Transverse colon (tissue), 4 donors: ENCODE data around the gene CPLX1. TPM values are rescaled to one million over a fixed set of nuclear protein-coding genes. Genes with fewer than 3 reads are reported as not detected.

Source experiments
- DNase-seq: peaks from one replicate; pipeline ENCODE4 v3.0.0-alpha.2; 2019
- H3K27ac ChIP-seq, 4 donors: fragments of 200-600 bp; sonication (generic); 2 replicates each; pipeline ENCODE4 v1.5.1; 2016 to 2018; ENCODE audit warnings: inconsistent platforms in 4 of 4
- H3K27me3 ChIP-seq: fragments of 200-600 bp; sonication (generic); 2 replicates; pipeline ENCODE4 v1.5.1; 2017; ENCODE audit warnings: inconsistent platforms
- H3K36me3 ChIP-seq, 4 donors: fragments of 200-600 bp; sonication (generic); 2 replicates each; pipeline ENCODE4 v1.5.1; 2017 to 2019; ENCODE audit warnings: inconsistent platforms in 4 of 4
- H3K4me1 ChIP-seq, 4 donors: fragments of 200-600 bp; sonication (generic); 2 replicates each; pipeline ENCODE4 v1.5.1; 2017 to 2020; ENCODE audit warnings: inconsistent platforms in 4 of 4
- H3K4me3 ChIP-seq, 4 donors: fragments of 200-600 bp; sonication (generic); 1 replicate in 1 of 4; 2 replicates in 3 of 4; pipeline versions ENCODE4 v1.5.1 to v1.6.1; 2017 to 2019; ENCODE audit warnings: inconsistent platforms in 4 of 4
- H3K9me3 ChIP-seq, 2 donors: fragments of 200-600 bp; sonication (generic); 2 replicates each; pipeline ENCODE4 v1.5.1; 2017 to 2019; ENCODE audit warnings: inconsistent platforms in 2 of 2
- CTCF ChIP-seq, 5 experiments: fragments of 200-600 bp in 3 of 5; fragments of 450-650 bp in 2 of 5; sonication (generic) in 3 of 5; IDR thresholded peaks; 1 replicate in 2 of 5; 2 replicates in 3 of 5; pipeline ENCODE4 v1.5.1; 2016 to 2017; ENCODE audit warnings: antibody characterized with exemption in 5 of 5, inconsistent platforms in 3 of 5, mild to moderate bottlenecking in 2 of 5, moderate library complexity in 1 of 5
- EP300 ChIP-seq: sonication (generic); formaldehyde crosslinking; IDR thresholded peaks from one replicate; pipeline ENCODE4 v1.6.1; 2017; ENCODE audit warnings: antibody characterized with exemption, low read depth
- POLR2A ChIP-seq: fragments of 450-650 bp; IDR thresholded peaks from one replicate; pipeline ENCODE4 v1.6.1; 2016; ENCODE audit warnings: antibody characterized with exemption, mild to moderate bottlenecking, moderate library complexity
- POLR2AphosphoS5 ChIP-seq, 3 donors: sonication (generic); formaldehyde crosslinking; IDR thresholded peaks; one replicate each; pipeline ENCODE4 v1.6.1; 2016; ENCODE audit warnings: antibody characterized with exemption in 3 of 3
- WGBS, 2 donors: methylation state at CpG; one replicate each; pipeline ENCODE4 v1.1.5; 2018; ENCODE audit warnings: low coverage in 1 of 2; 5-methylcytosine and 5-hydroxymethylcytosine counted together
- in situ Hi-C, 4 donors: fragments of 200-750 bp; cut with MboI; loops; one replicate each; pipeline versions ENCODE4 v1.15.0 to v1.15.1; 2017; ENCODE audit warnings: low sequenced_read_pairs in 3 of 4, low pct_ligation_motif_present in 1 of 4, low pct_unique_long_range_greater_than_20kb in 1 of 4
- intact Hi-C: fragments of 100-400 bp; cut with DNase I; formaldehyde crosslinking; loops from one replicate; pipeline ENCODE4 v1.15.1; 2023; ENCODE audit warnings: low total_unique reads
- total RNA-seq, 4 donors: library from RNA; depleted of rRNA; stranded (reverse); fragments of >200 nt; gene quantifications; one replicate each; pipeline ENCODE4 v1.1.0, GENCODE V29; 2016

CPLX1 gene
- total RNA-seq, 4 donors from 2014 or later = 0.32 to 3.7 (median 0.41) TPM; not detected in 1

DNA sequence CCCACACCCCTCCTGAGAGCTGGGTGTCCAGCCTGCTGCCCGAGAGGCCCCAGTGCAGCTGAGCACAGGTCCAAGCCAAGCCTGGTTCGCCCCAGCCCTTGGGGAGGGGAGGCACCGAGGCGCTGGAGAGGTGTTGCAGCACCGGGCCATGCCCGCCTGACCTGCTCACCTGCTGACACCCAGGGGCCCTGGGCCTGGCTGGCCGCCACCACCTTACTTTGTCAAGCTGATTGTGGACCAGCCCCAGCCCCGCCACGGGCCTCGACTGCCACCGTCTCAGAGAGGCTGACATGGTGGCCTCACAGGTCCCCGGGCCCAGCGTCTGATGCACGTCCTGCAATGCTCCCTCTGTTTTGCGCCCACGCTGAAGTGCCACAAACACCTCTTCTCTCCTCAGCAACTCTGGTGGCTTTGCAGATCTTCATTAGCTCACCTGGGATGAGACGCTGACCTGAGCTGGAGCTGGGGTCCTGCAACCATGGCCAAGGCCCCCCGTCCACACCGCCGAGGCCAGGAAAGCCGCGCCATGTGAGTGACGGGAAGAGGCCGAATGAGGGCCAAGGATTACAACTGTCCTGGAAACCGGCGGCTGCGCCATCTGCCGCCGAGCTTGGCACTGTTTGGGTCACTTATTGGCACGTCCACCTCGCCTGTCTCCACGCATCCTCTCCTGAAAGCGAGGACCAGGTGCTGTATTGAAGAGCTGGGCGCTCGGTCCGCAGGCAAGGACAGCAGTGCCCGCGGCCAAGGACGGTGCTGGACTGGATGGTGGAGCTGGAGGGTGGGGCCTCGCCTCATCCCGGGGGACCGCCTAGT, 7.6 kb downstream of the CPLX1 start:
- no peak for DNase-seq
- TF ChIP-seq POLR2A = no peak
- no peak for TF ChIP-seq CTCF (IDR thresholded peaks at IDR 0.05)
- no peak for TF ChIP-seq POLR2AphosphoS5 (IDR thresholded peaks at IDR 0.05)
- intact Hi-C loops = no loop called here
- peaks cover 51% of the 10 kb centered on the region for H3K27me3 ChIP-seq
- in situ Hi-C loops = no loop called here
- no peaks in the 10 kb centered on the region for H3K9me3 ChIP-seq
- 86 to 100% methylated on average over 1 to 28 of the region's 42 CpGs for WGBS, 2 donors
- no peak overlapping the region for H3K27ac ChIP-seq
- peaks cover 0 to 15% (median 7%) of the 10 kb centered on the region in 4 donors for H3K4me1 ChIP-seq
- no peaks in the 10 kb centered on the region for H3K36me3 ChIP-seq
- H3K4me3 ChIP-seq = no peak overlapping the region

- 4 to 11% methylated on average over 6 to 11 of the region's 11 CpGs for WGBS, 2 donors
- Histone ChIP-seq H3K4me3 (no peak overlapping the region), H3K4me1 (peaks cover 0 to 15% (median 7%) of the 10 kb centered on the region in 4 donors), H3K27ac (peak overlapping the region in 2 of 4 donors; percentile 26 to 65), H3K9me3 (no peaks in the 10 kb centered on the region), H3K27me3 (peaks cover 35% of the 10 kb centered on the region), H3K36me3 (no peaks in the 10 kb centered on the region)
- TF ChIP-seq POLR2A = no peak
- TF ChIP-seq CTCF (IDR thresholded peaks at IDR 0.05) = no peak
- TF ChIP-seq EP300 = no peak
- TF ChIP-seq POLR2AphosphoS5 (IDR thresholded peaks at IDR 0.05) = no peak
- intact Hi-C loops (no loop called here), in situ Hi-C loops (no loop called here)
- peak; percentile 67 for DNase-seq
Observed at GRCh38 chr4:815464-816146, 10.3 kb downstream of the CPLX1 start.

DNA sequence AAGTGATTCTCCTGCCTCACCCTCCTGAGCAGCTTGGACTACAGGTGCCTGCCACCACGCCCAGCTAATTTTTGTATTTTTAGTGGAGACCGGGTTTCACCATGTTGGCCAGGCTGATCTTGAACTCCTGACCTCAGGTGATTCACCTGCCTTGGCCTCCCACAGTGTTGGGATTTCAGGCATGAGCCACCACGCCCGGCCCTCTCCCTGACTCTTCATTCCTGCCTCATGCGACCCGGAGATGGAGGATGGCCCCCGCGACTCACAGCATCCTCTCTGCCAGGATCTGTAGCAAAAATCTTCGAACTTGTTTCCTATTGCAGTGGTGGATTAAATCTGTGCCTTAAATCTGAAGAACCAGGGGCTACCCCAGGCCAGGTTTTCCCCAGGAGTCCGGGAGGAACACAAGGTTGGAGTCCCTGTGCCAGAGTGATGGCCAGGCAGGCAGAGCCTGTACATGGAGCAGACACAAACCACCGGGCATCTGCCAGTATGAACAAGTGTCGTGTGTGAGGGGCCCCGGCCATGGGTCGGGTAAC, 11.5 kb downstream of the CPLX1 start:
- 71% methylated on average over 14 of the region's 14 CpGs; no CpG with 5 or more reads in 1 of the 2 donors for WGBS, 2 donors
- no peak overlapping the region for H3K4me3 ChIP-seq
- TF ChIP-seq POLR2AphosphoS5 (IDR thresholded peaks at IDR 0.05) (no peak), CTCF (IDR thresholded peaks at IDR 0.05) (no peak), EP300 (no peak), POLR2A (no peak)
- H3K4me1 ChIP-seq = peaks cover 0 to 15% (median 7%) of the 10 kb centered on the region in 4 donors
- peaks cover 24% of the 10 kb centered on the region for H3K27me3 ChIP-seq
- H3K9me3 ChIP-seq = no peaks in the 10 kb centered on the region
- in situ Hi-C loops (no loop called here), intact Hi-C loops (no loop called here)
- no peak overlapping the region for H3K27ac ChIP-seq
- DNase-seq = no peak
- H3K36me3 ChIP-seq = no peaks in the 10 kb centered on the region

- Histone ChIP-seq H3K4me3 (no peak overlapping the region), H3K27ac (no peak overlapping the region), H3K9me3 (no peaks in the 10 kb centered on the region), H3K27me3 (peaks cover 24% of the 10 kb centered on the region), H3K4me1 (peaks cover 0 to 15% (median 7%) of the 10 kb centered on the region in 4 donors), H3K36me3 (no peaks in the 10 kb centered on the region)
- intact Hi-C loops = no loop called here
- in situ Hi-C loops = no loop called here
- DNase-seq = no peak
- no peak for TF ChIP-seq POLR2AphosphoS5 (IDR thresholded peaks at IDR 0.05)
- TF ChIP-seq EP300 = no peak
- TF ChIP-seq POLR2A = no peak
- TF ChIP-seq CTCF (IDR thresholded peaks at IDR 0.05) = no peak
- 64 to 79% methylated on average over 7 to 10 of the region's 10 CpGs for WGBS, 2 donors
Observed at GRCh38 chr4:813900-814299, 12.0 kb downstream of the CPLX1 start.
